GM19238 (cell line): ENCODE results near the gene CCSER2.
"Not testable (repeated sequence)": the region's sequence is repeated elsewhere in the genome, so short reads cannot be mapped to it uniquely, and the experiment has no call there.

ENCODE experiments used
- DNase-seq: peaks from one replicate; pipeline ENCODE4 v3.0.0; 2011; ENCODE audit warnings: low spot score; ENCODE audit not compliant: insufficient read length

The CCSER2 gene

GRCh38 chr10:84440781-84441180 is 112.4 kb downstream of the CCSER2 start:
- DNase-seq, result no peak

- DNase-seq, result no peak
These were observed 119.5 kb downstream of the CCSER2 start for GRCh38 chr10:84447701-84448400.

- not testable (repeated sequence) for DNase-seq
These were observed 121.0 kb downstream of the CCSER2 start for GRCh38 chr10:84449351-84449750.

- DNase-seq, result no peak
These were observed 123.6 kb downstream of the CCSER2 start for GRCh38 chr10:84452003-84452402.

- no peak for DNase-seq
These were observed 124.9 kb downstream of the CCSER2 start for GRCh38 chr10:84453303-84453702.

- DNase-seq, result no peak
These were observed 127.7 kb downstream of the CCSER2 start for GRCh38 chr10:84456126-84456525.

- no peak for DNase-seq
These were observed 132.1 kb downstream of the CCSER2 start for GRCh38 chr10:84460520-84460919.

GRCh38 chr10:84469470-84469869 is 141.1 kb downstream of the CCSER2 start:
- no peak for DNase-seq

GRCh38 chr10:84473136-84473535 is 144.7 kb downstream of the CCSER2 start:
- DNase-seq, result no peak

GRCh38 chr10:84477398-84478128 is 149.2 kb downstream of the CCSER2 start:
- DNase-seq, result no peak

- no peak for DNase-seq
These were observed 149.8 kb downstream of the CCSER2 start for GRCh38 chr10:84478151-84478550.

GRCh38 chr10:84478679-84479078 is 150.3 kb downstream of the CCSER2 start:
- DNase-seq, result no peak

GRCh38 chr10:84484541-84484940 is 156.2 kb downstream of the CCSER2 start:
- no peak for DNase-seq

GRCh38 chr10:84493361-84493760 is 165.0 kb downstream of the CCSER2 start:
- no peak for DNase-seq

- no peak for DNase-seq
These were observed 165.8 kb downstream of the CCSER2 start for GRCh38 chr10:84493951-84494848.

- DNase-seq, result no peak
These were observed 166.4 kb downstream of the CCSER2 start for GRCh38 chr10:84494849-84495180.

GRCh38 chr10:84497978-84498377 is 169.6 kb downstream of the CCSER2 start:
- DNase-seq, result no peak

- DNase-seq, result not testable (repeated sequence)
These were observed 170.7 kb downstream of the CCSER2 start for GRCh38 chr10:84499039-84499438.

GRCh38 chr10:84499846-84500245 is 171.5 kb downstream of the CCSER2 start:
- no peak for DNase-seq

GRCh38 chr10:84510121-84510520 is 181.7 kb downstream of the CCSER2 start:
- no peak for DNase-seq

GRCh38 chr10:84511106-84511505 is 182.7 kb downstream of the CCSER2 start:
- DNase-seq, result no peak

GRCh38 chr10:84511709-84512285 is 183.4 kb downstream of the CCSER2 start:
- DNase-seq, result no peak
